Colonic mucosa (tissue), 4 donors: Measurements from ENCODE around the gene KLRC4. TPM values are rescaled to one million over a fixed set of nuclear protein-coding genes. Genes with fewer than 3 reads are reported as not detected.
"Not testable (repeated sequence)": the region's sequence is repeated elsewhere in the genome, so short reads cannot be mapped to it uniquely, and the experiment has no call there.

Source experiments
- DNase-seq: peaks from one replicate; pipeline ENCODE4 v3.0.0-alpha.2; 2020
- H3K27ac ChIP-seq: fragments of 200-600 bp; one replicate; pipeline ENCODE4 v1.8.0; 2021
- H3K27me3 ChIP-seq: fragments of 200-600 bp; one replicate; pipeline ENCODE4 v1.8.0; 2021
- H3K36me3 ChIP-seq: fragments of 200-600 bp; one replicate; pipeline ENCODE4 v1.8.0; 2021
- H3K4me1 ChIP-seq: fragments of 200-600 bp; one replicate; pipeline ENCODE4 v1.8.0; 2021; ENCODE audit warnings: mild to moderate bottlenecking
- H3K4me3 ChIP-seq: fragments of 200-600 bp; one replicate; pipeline ENCODE4 v1.8.0; 2021
- H3K9ac ChIP-seq, 2 donors: one replicate each; pipeline ENCODE4 v1.7.0; 2013; ENCODE audit warnings: control low read depth in 2 of 2, low read depth in 2 of 2, low read length in 2 of 2
- H3K9me3 ChIP-seq: fragments of 200-600 bp; one replicate; pipeline ENCODE4 v1.8.0; 2021
- intact Hi-C: fragments of 100-400 bp; cut with DNase I; formaldehyde crosslinking; loops from one replicate; pipeline ENCODE4 v1.14.1; 2022
- total RNA-seq, 2 donors: library from RNA; stranded (reverse); fragmentation: NEBNext Ultra II Directional in 1 of 2; extraction: Animal tissue kit (Norgen Biotek cat#: 25700) in 1 of 2; gene quantifications; one replicate each; pipeline ENCODE4 v1.2.1, GENCODE V29; 2021
- TF ChIP-seq, protein P1 (sequence below): fragments of 200-600 bp; IDR thresholded peaks from one replicate; pipeline ENCODE4 v1.8.0; 2022; ENCODE audit warnings: antibody characterized with exemption, mild to moderate bottlenecking
- donor health status: healthy.
- donor health status: DM: no; HTN: no; CAD: no.
- donor health status: DM: no; HTN: no; CAD: no.

The KLRC4 gene
- total RNA-seq, 2 donors from 2014 or later: 0.47 to 0.80 TPM

DNA sequence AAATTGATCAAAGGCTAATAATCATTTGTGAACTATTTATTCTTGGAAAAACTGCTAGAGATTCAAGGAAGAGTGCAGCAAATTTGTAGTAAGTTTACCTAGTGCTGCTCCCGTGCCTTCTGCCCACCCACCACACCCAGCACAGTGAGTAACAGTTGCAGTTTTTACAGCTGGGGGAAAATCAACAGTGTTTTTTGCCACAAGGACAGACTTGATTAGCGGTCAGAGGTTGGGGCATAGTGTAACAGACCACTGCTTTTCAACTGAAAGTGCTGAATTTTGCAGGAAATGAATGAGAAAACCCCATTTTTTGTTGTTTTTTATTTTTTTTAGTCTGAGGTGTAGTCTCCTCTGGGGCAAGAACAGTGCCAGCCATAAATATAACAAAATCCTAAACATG lies 12.3 kb downstream of the KLRC4 start:
- peak; percentile 34 for DNase-seq
- H3K9me3 ChIP-seq: no peaks in the 10 kb centered on the region
- no peaks in the 10 kb centered on the region for H3K27me3 ChIP-seq
- TF ChIP-seq, protein P1, sequence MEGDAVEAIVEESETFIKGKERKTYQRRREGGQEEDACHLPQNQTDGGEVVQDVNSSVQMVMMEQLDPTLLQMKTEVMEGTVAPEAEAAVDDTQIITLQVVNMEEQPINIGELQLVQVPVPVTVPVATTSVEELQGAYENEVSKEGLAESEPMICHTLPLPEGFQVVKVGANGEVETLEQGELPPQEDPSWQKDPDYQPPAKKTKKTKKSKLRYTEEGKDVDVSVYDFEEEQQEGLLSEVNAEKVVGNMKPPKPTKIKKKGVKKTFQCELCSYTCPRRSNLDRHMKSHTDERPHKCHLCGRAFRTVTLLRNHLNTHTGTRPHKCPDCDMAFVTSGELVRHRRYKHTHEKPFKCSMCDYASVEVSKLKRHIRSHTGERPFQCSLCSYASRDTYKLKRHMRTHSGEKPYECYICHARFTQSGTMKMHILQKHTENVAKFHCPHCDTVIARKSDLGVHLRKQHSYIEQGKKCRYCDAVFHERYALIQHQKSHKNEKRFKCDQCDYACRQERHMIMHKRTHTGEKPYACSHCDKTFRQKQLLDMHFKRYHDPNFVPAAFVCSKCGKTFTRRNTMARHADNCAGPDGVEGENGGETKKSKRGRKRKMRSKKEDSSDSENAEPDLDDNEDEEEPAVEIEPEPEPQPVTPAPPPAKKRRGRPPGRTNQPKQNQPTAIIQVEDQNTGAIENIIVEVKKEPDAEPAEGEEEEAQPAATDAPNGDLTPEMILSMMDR: no peak
- H3K9ac ChIP-seq: no peak overlapping the region
- peaks cover 4% of the 10 kb centered on the region for H3K4me1 ChIP-seq
- H3K27ac ChIP-seq: no peak overlapping the region
- no peaks in the 10 kb centered on the region for H3K36me3 ChIP-seq
- no peak overlapping the region for H3K4me3 ChIP-seq
- intact Hi-C loops: no loop called here

GRCh38 chr12:10396176-10396575 lies 13.4 kb downstream of the KLRC4 start:
- DNase-seq, H3K36me3 ChIP-seq, H3K27me3 ChIP-seq, intact Hi-C loops, H3K4me1 ChIP-seq, H3K4me3 ChIP-seq, H3K9me3 ChIP-seq, H3K9ac ChIP-seq: not testable (repeated sequence)
- H3K27ac ChIP-seq: peak overlapping the region; percentile 71

- peak overlapping the region in 1 of 2 donors; percentile 63 for H3K9ac ChIP-seq
- no peaks in the 10 kb centered on the region for H3K27me3 ChIP-seq
- H3K36me3 ChIP-seq: no peaks in the 10 kb centered on the region
- peaks cover 4% of the 10 kb centered on the region for H3K4me1 ChIP-seq
- H3K27ac ChIP-seq: peak overlapping the region; percentile 71
- H3K9me3 ChIP-seq: no peaks in the 10 kb centered on the region
- peak; percentile 68 for DNase-seq
- no peak overlapping the region for H3K4me3 ChIP-seq
- TF ChIP-seq, protein P1: no peak
- intact Hi-C loops: no loop called here
Observed at GRCh38 chr12:10395390-10395998, 14.1 kb downstream of the KLRC4 start.

GRCh38 chr12:10394531-10395152 lies 14.9 kb downstream of the KLRC4 start:
- peak overlapping the region; percentile 71 for H3K27ac ChIP-seq
- intact Hi-C loops: not testable (repeated sequence)

DNA sequence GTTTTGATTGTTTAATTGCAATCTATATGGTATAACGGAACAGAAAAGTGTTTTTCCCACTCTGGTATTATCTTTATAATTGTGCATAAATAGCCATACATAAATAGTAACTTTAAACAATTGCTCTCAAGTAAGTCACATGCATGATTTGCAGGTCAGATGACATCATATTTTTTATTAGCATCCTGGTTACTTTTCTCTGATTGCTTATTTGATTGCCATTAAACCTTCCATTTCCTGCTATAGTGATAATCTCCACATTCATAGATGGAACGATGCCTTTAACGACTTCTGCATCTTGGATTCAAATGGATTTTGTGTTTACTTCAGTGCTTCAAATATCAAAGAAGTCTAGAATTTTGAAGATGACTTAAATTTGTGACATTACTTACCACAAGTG lies 16.3 kb downstream of the KLRC4 start:
- H3K4me1 ChIP-seq: peaks cover 4% of the 10 kb centered on the region
- intact Hi-C loops: no loop called here
- TF ChIP-seq, protein P1: no peak
- no peak for DNase-seq
- no peak overlapping the region for H3K4me3 ChIP-seq
- no peaks in the 10 kb centered on the region for H3K9me3 ChIP-seq
- H3K27ac ChIP-seq: no peak overlapping the region
- no peaks in the 10 kb centered on the region for H3K27me3 ChIP-seq
- H3K36me3 ChIP-seq: no peaks in the 10 kb centered on the region
- H3K9ac ChIP-seq: no peak overlapping the region

More at GRCh38 chr12:10394531-10395152, 14.9 kb downstream of the KLRC4 start:
- H3K27me3 ChIP-seq, H3K4me1 ChIP-seq, H3K9ac ChIP-seq, H3K9me3 ChIP-seq, H3K4me3 ChIP-seq, H3K36me3 ChIP-seq, DNase-seq: not testable (repeated sequence)

DNA sequence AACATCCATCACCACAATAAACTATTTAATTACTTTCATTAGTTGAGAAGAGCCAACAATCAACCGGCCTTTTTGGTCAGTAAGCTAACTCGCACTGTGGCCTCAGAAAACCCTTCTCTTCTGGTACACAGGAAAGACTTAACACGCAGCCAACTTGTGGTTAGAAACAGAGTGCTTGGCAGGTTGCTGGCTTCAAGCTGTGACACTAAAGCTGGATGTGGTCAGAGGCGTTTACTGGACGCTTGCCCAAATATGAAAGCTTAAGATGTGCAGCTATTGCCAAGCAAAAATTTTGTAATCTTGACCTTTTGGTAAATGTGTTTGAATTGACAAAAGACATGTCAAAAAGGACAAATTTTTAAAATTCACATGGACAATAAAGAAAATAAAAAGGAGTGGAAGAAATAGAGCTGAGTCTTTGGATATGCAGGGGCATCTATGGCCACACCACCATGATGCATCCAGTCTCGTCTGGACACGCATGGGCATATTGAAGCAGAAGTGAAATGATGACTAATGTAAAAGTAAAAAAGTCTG lies 17.1 kb downstream of the KLRC4 start:
- Histone ChIP-seq H3K36me3 (no peaks in the 10 kb centered on the region), H3K4me1 (peaks cover 4% of the 10 kb centered on the region), H3K27me3 (no peaks in the 10 kb centered on the region), H3K4me3 (no peak overlapping the region), H3K27ac (no peak overlapping the region), H3K9ac (no peak overlapping the region), H3K9me3 (no peaks in the 10 kb centered on the region)
- intact Hi-C loops: no loop called here
- no peak for DNase-seq
- TF ChIP-seq, protein P1: no peak

GRCh38 chr12:10390991-10391390 lies 18.6 kb downstream of the KLRC4 start:
- H3K4me1 ChIP-seq, H3K9ac ChIP-seq, H3K4me3 ChIP-seq, intact Hi-C loops, H3K9me3 ChIP-seq, H3K36me3 ChIP-seq, H3K27me3 ChIP-seq, H3K27ac ChIP-seq, DNase-seq: not testable (repeated sequence)
